GM23248 (cell line): ENCODE data around the gene SART3.

ENCODE experiments used
- EZH2 ChIP-seq: fragments of 200-600 bp; sonication (generic); IDR thresholded peaks from 2 replicates; pipeline ENCODE4 v1.6.1; 2018; ENCODE audit warnings: antibody characterized with exemption, mild to moderate bottlenecking; ENCODE audit not compliant: insufficient read depth, poor library complexity, severe bottlenecking
- EZH2phosphoT487 ChIP-seq: fragments of 200-600 bp; sonication (generic); IDR thresholded peaks from 2 replicates; pipeline ENCODE4 v1.6.1; 2018; ENCODE audit warnings: antibody characterized with exemption, moderate library complexity, mild to moderate bottlenecking, low read depth; ENCODE audit not compliant: insufficient read depth

DNA sequence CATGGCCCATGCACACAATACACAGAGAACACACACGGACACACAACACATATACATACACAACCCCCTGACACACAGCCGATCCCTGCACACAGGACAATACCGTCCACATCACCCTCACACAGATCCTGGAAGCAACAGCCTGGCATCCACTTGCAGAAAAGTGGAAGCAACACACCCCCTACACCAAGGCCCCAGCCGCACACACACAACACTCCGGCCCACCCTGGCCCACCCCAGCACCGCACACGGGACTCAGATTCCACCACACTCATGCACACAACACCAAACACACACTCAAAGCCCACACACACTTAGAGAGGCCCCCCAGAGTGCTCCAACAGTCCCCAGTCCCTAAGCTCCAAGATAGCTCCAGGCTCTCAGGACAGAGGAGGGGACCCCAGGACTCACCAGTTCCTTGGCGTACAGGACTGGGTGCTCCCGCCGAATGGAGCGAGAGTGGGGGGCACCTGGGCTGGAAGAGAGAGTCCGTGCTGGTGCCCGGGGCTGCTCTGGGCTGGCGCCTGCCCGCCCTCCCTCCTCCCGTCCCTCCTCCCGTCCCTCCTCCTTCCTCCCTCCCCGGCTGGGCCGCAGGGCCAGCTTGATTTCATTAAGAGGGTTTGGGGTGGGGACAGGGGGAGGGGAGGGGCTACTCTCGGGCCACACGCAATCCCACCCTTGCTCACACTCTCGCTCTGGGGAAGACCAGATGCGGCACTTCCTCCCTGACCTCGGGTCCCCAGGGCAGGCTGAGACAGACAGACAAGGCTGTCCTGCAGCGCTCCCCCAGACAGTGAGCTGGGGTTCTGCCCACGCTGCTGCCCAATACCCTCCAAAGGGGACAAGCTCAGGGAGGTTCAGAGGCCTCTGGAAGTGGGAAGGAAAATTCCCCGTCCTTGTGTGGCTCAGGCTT, 36.8 kb upstream of the SART3 start, which contains the start of gene TMEM119:
- TF ChIP-seq EZH2 (no peak), EZH2phosphoT487 (no peak)
